ENCODE measurements around the gene NSMCE1.

DNA sequence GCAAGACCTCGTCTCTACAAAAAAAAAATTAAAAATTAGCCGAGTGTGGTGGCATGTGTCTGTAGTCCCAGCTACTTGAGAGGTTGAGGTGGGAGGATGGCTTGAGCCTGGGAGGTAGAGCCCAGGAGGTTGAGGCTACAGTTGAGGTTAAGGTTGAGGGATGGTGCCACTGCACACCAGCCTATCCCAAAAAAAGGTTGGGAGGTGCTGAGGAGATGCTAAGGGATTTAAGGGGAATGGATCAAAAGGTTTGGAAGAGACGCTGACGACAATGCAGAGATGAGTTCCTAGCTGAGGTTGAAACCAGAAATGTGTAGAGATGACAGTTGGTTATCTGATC, 4.7 kb upstream of the NSMCE1 start:
- TF ChIP-seq, protein P1, sequence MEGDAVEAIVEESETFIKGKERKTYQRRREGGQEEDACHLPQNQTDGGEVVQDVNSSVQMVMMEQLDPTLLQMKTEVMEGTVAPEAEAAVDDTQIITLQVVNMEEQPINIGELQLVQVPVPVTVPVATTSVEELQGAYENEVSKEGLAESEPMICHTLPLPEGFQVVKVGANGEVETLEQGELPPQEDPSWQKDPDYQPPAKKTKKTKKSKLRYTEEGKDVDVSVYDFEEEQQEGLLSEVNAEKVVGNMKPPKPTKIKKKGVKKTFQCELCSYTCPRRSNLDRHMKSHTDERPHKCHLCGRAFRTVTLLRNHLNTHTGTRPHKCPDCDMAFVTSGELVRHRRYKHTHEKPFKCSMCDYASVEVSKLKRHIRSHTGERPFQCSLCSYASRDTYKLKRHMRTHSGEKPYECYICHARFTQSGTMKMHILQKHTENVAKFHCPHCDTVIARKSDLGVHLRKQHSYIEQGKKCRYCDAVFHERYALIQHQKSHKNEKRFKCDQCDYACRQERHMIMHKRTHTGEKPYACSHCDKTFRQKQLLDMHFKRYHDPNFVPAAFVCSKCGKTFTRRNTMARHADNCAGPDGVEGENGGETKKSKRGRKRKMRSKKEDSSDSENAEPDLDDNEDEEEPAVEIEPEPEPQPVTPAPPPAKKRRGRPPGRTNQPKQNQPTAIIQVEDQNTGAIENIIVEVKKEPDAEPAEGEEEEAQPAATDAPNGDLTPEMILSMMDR (IDR thresholded peaks at IDR 0.05; ENCODE audit: low read length), result no peak
- TF ChIP-seq EZH2 (IDR thresholded peaks at IDR 0.05; ENCODE audit: borderline replicate concordance, low read length), result no peak

Data from OCI-LY1 (cell line).